HG03575 (cell line): ENCODE data around the gene CDH23.

Experiments used
- ATAC-seq: cut with Tn5 transposase; IDR thresholded peaks from one replicate; pipeline ENCODE4 v1.9.1; 2021; ENCODE audit not compliant: unreplicated experiment, insufficient number of reproducible peaks, low FRiP score; ENCODE audit errors: extremely low read depth

CDH23 gene

DNA sequence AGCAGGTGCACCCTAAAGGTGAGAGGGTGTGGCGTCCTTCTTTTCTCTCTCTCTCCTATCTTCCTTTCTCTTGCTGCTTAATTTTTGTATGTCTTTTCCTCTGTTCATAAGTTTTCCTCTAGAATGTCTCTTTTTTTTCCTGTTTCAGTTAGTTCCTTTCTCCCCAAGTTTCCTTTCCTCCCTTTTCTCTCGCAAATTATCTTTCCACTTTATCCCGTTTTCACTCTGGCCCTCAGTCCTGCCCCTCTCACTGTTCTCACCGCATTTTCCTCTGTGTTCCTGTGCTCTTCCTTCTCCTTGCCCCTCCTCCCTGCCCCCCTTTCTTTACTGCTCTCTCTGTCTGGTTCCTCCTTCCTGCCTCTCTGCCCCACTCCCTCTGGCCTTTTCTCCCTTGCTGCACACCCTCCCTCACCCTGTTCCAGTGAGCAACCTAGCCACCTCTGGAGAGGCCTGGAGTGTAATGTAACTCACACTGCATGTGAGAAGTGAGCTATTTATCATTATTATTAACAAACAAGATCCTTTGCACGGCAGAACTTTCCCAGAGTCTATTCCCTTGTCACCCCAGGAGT, 164.4 kb downstream of the CDH23 start:
- ATAC-seq = no peak

- no peak for ATAC-seq
These were observed 165.5 kb downstream of the CDH23 start for GRCh38 chr10:71562181-71562580.

DNA sequence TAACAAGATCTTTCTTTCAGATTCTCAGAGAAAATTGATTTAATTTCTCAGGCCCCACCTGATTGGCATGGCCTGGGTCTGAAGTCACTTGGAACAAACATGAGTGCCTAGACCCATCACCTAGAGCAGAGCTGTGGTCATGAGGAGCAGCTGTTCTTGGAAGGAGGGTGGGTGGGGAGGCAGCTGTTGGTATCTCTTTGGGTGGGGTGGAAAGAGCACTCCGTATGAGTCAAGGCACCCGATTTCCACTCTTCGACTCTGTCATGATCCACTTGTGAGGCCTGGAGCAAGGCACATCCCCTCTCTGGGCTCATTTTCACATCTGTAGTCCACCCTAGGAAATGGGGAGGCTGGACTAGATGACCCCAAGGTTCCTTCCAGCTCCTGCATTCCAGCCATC, 166.2 kb downstream of the CDH23 start:
- no peak for ATAC-seq

- ATAC-seq = no peak
These were observed 167.6 kb downstream of the CDH23 start for GRCh38 chr10:71564194-71564820.

DNA sequence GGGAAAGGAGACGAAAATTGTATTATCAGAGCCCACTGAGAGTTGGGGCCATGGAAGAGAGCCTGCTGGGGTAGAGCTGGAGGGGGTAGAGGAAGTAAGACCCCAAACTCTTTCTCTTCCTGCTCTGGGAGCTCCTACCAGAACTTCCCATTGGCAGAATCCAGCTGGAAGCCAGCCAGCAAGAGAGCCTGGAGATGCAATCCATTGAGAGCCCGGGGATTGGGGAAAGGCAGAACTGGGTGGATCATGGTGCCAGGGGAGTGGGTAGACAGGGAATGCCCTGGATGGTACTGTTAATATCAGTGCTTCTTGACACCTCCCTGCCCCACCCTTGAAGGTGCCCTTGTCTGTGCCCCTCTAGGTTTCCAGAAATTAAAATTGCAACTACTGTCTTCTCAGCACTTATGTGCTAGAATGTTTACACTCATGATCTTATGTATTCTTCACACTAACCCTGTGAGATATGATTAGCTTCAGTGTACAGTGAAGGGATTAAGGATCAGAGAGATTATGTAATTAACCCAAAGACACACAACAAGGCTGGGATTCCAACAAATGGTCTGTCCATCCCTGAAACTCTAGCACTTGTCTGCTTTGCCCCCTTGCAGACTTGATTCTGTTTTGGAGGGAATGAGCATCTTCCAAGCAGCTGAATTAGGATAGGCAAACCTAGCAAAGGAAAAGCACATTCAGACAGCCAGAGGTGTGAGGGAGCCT, 168.7 kb downstream of the CDH23 start:
- ATAC-seq = no peak

GRCh38 chr10:71567006-71567405, 170.3 kb downstream of the CDH23 start:
- ATAC-seq = no peak

GRCh38 chr10:71568896-71569492, 172.3 kb downstream of the CDH23 start:
- ATAC-seq = no peak

GRCh38 chr10:71569775-71570588, 173.3 kb downstream of the CDH23 start:
- no peak for ATAC-seq

DNA sequence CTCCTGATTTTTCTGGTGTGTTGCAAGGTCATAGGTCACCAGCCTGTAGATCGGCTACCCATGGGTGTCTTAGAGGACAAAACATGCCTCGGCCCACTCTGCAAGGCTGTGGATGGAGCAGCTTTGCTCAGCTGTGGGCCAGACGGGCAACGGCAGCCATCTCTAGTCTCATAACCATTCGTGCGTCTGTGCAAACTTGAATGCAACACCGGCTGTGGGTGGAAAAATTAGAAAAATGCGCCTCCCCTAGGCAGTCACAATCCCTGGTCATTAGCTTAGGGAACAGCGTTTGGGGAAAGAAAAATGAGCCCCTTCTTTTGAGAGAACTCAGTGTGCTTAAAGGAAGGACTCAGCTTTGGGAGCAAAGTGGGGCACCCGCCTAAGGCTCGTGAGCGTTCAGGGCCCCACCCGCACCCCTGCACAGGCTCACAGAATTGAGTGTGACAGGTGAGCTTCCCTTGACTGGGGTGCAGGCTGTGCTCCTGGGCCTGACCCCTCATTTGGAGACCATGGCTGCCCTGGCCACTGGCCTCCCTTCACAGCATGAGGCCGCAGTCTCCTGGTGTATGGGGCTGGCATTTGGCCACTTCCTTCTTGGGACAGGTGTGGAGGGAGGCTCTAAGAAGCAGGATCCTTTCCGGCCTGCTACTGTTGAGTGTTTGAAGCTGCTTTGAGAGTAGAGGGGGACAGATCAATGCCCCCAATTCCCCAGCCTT, 174.9 kb downstream of the CDH23 start:
- no peak for ATAC-seq

- no peak for ATAC-seq
These were observed 176.2 kb downstream of the CDH23 start for GRCh38 chr10:71572962-71573361.

GRCh38 chr10:71573562-71574518, 177.1 kb downstream of the CDH23 start:
- ATAC-seq = no peak

- ATAC-seq = no peak
These were observed 178.7 kb downstream of the CDH23 start for GRCh38 chr10:71575451-71575850.

- no peak for ATAC-seq
These were observed 179.4 kb downstream of the CDH23 start for GRCh38 chr10:71575934-71576801.

GRCh38 chr10:71576842-71577241, 180.1 kb downstream of the CDH23 start:
- no peak for ATAC-seq

- ATAC-seq = no peak
These were observed 180.6 kb downstream of the CDH23 start for GRCh38 chr10:71577345-71577744.

- ATAC-seq = no peak
These were observed 181.3 kb downstream of the CDH23 start for GRCh38 chr10:71578069-71578468.

- no peak for ATAC-seq
These were observed 182.9 kb downstream of the CDH23 start for GRCh38 chr10:71579668-71580067.
